ENCODE results near the gene PROK1.
"Not testable (repeated sequence)": the region's sequence is repeated elsewhere in the genome, so short reads cannot be mapped to it uniquely, and the experiment has no call there.

PROK1 gene

GRCh38 chr1:110434946-110435345, 16.0 kb upstream of the PROK1 start:
- DNase-seq: no peak

GRCh38 chr1:110436635-110437034, 14.3 kb upstream of the PROK1 start:
- no peak for DNase-seq

- not testable (repeated sequence) for DNase-seq
Measured at GRCh38 chr1:110437645-110438299, 13.2 kb upstream of the PROK1 start.

GRCh38 chr1:110438893-110439292, 12.1 kb upstream of the PROK1 start:
- no peak for DNase-seq

- DNase-seq: not testable (repeated sequence)
Measured at GRCh38 chr1:110439873-110440272, 11.1 kb upstream of the PROK1 start.

GRCh38 chr1:110440877-110441276, 10.1 kb upstream of the PROK1 start:
- no peak for DNase-seq

- no peak for DNase-seq
Measured at GRCh38 chr1:110441888-110442287, 9.1 kb upstream of the PROK1 start.

- no peak for DNase-seq
Measured at GRCh38 chr1:110443451-110443850, 7.5 kb upstream of the PROK1 start.

GRCh38 chr1:110444561-110444960, 6.4 kb upstream of the PROK1 start:
- DNase-seq: no peak

GRCh38 chr1:110449661-110450651, 993 bp upstream of the PROK1 start:
- no peak for DNase-seq

GRCh38 chr1:110452330-110452729, 1.4 kb downstream of the PROK1 start:
- no peak for DNase-seq

- no peak for DNase-seq
Measured at GRCh38 chr1:110453829-110454228, 2.9 kb downstream of the PROK1 start.

GRCh38 chr1:110454328-110454727, 3.4 kb downstream of the PROK1 start:
- DNase-seq: no peak

GRCh38 chr1:110455151-110455550, 4.2 kb downstream of the PROK1 start:
- no peak for DNase-seq

- no peak for DNase-seq
Measured at GRCh38 chr1:110457206-110457605, 6.3 kb downstream of the PROK1 start.

- peak; percentile 40 for DNase-seq
Measured at GRCh38 chr1:110460253-110461220, 9.6 kb downstream of the PROK1 start.

GRCh38 chr1:110462093-110462492, 11.1 kb downstream of the PROK1 start:
- no peak for DNase-seq

GRCh38 chr1:110462964-110463363, 12.0 kb downstream of the PROK1 start:
- DNase-seq: no peak

- no peak for DNase-seq
Measured at GRCh38 chr1:110463725-110464124, 12.8 kb downstream of the PROK1 start.

GRCh38 chr1:110464340-110464739, 13.4 kb downstream of the PROK1 start:
- DNase-seq: no peak

GRCh38 chr1:110465038-110465813, 14.3 kb downstream of the PROK1 start:
- DNase-seq: peak; percentile 35

- DNase-seq: no peak
Measured at GRCh38 chr1:110465814-110466380, 14.9 kb downstream of the PROK1 start.

Measured in NCI-H524 treated with DMSO at 0.1 percent for 48 hours (cell line).